ENCODE results near the gene TMEM60. TPM values are rescaled to one million over a fixed set of nuclear protein-coding genes. Genes with fewer than 3 reads are reported as not detected.
A peak's percentile ranks its signal among the peaks of the same experiment; 100 is the strongest.

The TMEM60 gene
- total and polyA plus RNA-seq, 11 donors, result 5.4 to 16.3 (median 8.7) TPM

GRCh38 chr7:77827999-77828398 is 29.8 kb upstream of the TMEM60 start:
- no peaks in the 10 kb centered on the region for H3K27me3 ChIP-seq
- intact Hi-C loops (cut with DNase I), result no loop called here
- 55 to 71% (median 69%) methylated on average over 2 of the region's 2 CpGs for WGBS, 4 donors

GRCh38 chr7:77826300-77826699 is 28.1 kb upstream of the TMEM60 start:
- no peak for ATAC-seq

More at GRCh38 chr7:77827999-77828398, 29.8 kb upstream of the TMEM60 start:
- no peak overlapping the region for H3K4me3 ChIP-seq
- TF ChIP-seq CTCF (IDR thresholded peaks at IDR 0.05), result no peak
- no peak for TF ChIP-seq POLR2A (IDR thresholded peaks at IDR 0.05)
- no peak overlapping the region for H3K27ac ChIP-seq
- DNase-seq (no peak), ATAC-seq (no peak)
- no peaks in the 10 kb centered on the region for H3K36me3 ChIP-seq
- H3K9me3 ChIP-seq, result peaks cover 0 to 28% (median 6%) of the 10 kb centered on the region in 12 donors
- peaks cover 0 to 44% (median 7%) of the 10 kb centered on the region in 12 donors for H3K4me1 ChIP-seq

GRCh38 chr7:77825131-77825530 is 26.9 kb upstream of the TMEM60 start:
- ATAC-seq (no peak), DNase-seq (no peak)
- peaks cover 0 to 5% (median 0%) of the 10 kb centered on the region in 9 donors for H3K36me3 ChIP-seq
- TF ChIP-seq CTCF (IDR thresholded peaks at IDR 0.05), result no peak
- no peak for TF ChIP-seq POLR2A (IDR thresholded peaks at IDR 0.05)
- peaks cover 0 to 27% (median 6%) of the 10 kb centered on the region in 12 donors for H3K4me1 ChIP-seq
- peaks cover 0 to 51% (median 20%) of the 10 kb centered on the region in 12 donors for H3K9me3 ChIP-seq
- H3K27ac ChIP-seq, result peak overlapping the region in 1 of 12 donors; percentile 43
- intact Hi-C loops (cut with DNase I), result no loop called here
- H3K27me3 ChIP-seq, result no peaks in the 10 kb centered on the region
- no peak overlapping the region for H3K4me3 ChIP-seq
- whole genome bisulfite sequencing, 4 donors, result 92 to 97% (median 93%) methylated on average over 3 of the region's 3 CpGs

More at GRCh38 chr7:77826300-77826699, 28.1 kb upstream of the TMEM60 start:
- WGBS, 4 donors, result 79 to 93% (median 86%) methylated on average over 2 of the region's 2 CpGs
- Histone ChIP-seq H3K27ac (no peak overlapping the region), H3K36me3 (no peaks in the 10 kb centered on the region), H3K4me3 (no peak overlapping the region), H3K27me3 (no peaks in the 10 kb centered on the region), H3K9me3 (peaks cover 0 to 39% (median 13%) of the 10 kb centered on the region in 12 donors), H3K4me1 (peaks cover 0 to 35% (median 7%) of the 10 kb centered on the region in 12 donors)
- DNase-seq, result no peak
- no peak for TF ChIP-seq CTCF (IDR thresholded peaks at IDR 0.05)
- TF ChIP-seq POLR2A (IDR thresholded peaks at IDR 0.05), result no peak
- intact Hi-C loops (cut with DNase I), result no loop called here

- TF ChIP-seq POLR2A (IDR thresholded peaks at IDR 0.05) (no peak), CTCF (IDR thresholded peaks at IDR 0.05) (no peak)
- intact Hi-C loops (cut with DNase I), result no loop called here
- Histone ChIP-seq H3K4me1 (peaks cover 0 to 27% (median 5%) of the 10 kb centered on the region in 12 donors), H3K27me3 (no peaks in the 10 kb centered on the region), H3K36me3 (peaks cover 0 to 10% (median 0%) of the 10 kb centered on the region in 9 donors), H3K9me3 (peaks cover 0 to 56% (median 23%) of the 10 kb centered on the region in 12 donors), H3K27ac (peak overlapping the region in 1 of 12 donors; percentile 43), H3K4me3 (no peak overlapping the region)
- ATAC-seq, result no peak
- no peak for DNase-seq
- 98% methylated on average over 5 of the region's 5 CpGs for WGBS, 4 donors
Observed at GRCh38 chr7:77824636-77825035, 26.4 kb upstream of the TMEM60 start.

Data from heart left ventricle (tissue), 16 donors.